ENCODE data around the gene SV2B. TPM values are rescaled to one million over a fixed set of nuclear protein-coding genes. Genes with fewer than 3 reads are reported as not detected.

The SV2B gene
- total RNA-seq, 2 experiments from 2014 or later = not detected

DNA sequence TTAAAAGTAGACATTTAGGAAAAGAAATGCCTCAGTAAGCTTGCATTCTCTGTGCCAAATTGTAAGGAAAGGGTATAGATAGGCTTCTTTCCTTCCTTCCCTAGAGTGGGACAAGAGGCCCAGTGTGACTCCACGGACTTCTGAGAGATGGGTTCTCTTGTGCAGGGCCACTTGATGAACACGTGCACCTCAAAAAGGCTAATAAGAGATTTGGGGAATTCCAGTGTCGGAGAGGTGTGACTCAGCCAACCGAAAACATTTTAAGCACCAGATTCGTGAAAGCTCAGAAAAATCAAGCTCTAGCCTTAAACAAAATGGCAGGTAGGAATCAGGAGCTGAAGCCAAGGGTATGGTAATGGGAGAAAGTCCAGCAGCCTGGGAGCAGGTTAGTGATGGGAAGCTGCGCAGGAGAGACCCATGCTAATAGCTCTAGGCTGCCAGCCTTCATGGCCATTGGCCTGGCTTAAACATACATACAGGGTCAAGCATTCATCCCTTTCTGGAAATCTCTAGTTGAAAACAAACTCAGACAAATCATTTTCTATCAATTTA lies 56.2 kb downstream of the SV2B start:
- ChIA-PET CTCF (no interaction called here), POLR2A (no interaction called here)
- H3K4me3 Mint-ChIP-seq = no peak overlapping the region
- TF ChIP-seq, protein P1, sequence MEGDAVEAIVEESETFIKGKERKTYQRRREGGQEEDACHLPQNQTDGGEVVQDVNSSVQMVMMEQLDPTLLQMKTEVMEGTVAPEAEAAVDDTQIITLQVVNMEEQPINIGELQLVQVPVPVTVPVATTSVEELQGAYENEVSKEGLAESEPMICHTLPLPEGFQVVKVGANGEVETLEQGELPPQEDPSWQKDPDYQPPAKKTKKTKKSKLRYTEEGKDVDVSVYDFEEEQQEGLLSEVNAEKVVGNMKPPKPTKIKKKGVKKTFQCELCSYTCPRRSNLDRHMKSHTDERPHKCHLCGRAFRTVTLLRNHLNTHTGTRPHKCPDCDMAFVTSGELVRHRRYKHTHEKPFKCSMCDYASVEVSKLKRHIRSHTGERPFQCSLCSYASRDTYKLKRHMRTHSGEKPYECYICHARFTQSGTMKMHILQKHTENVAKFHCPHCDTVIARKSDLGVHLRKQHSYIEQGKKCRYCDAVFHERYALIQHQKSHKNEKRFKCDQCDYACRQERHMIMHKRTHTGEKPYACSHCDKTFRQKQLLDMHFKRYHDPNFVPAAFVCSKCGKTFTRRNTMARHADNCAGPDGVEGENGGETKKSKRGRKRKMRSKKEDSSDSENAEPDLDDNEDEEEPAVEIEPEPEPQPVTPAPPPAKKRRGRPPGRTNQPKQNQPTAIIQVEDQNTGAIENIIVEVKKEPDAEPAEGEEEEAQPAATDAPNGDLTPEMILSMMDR (IDR thresholded peaks at IDR 0.05) = no peak
- Histone ChIP-seq H3K4me3 (ENCODE audit: low read length) (no peak overlapping the region), H3K27ac (ENCODE audit: low read depth in 1 of 2, low read length in 2 of 2) (no peak overlapping the region), H3K36me3 (ENCODE audit: insufficient read depth, low read length) (no peaks in the 10 kb centered on the region), H3K27me3 (ENCODE audit: control insufficient read depth in 1 of 2, insufficient read depth in 2 of 2, low read length in 2 of 2) (peaks cover 17 to 40% of the 10 kb centered on the region in 2 experiments), H3K4me1 (ENCODE audit: insufficient read depth, low read length) (no peaks in the 10 kb centered on the region), H3K9me3 (ENCODE audit: control insufficient read depth in 1 of 2, insufficient read depth in 1 of 2, low read length in 2 of 2) (no peaks in the 10 kb centered on the region)
- ATAC-seq (ENCODE audit: poor library complexity) (no peak), DNase-seq (no peak)
- H3K36me3 Mint-ChIP-seq (ENCODE audit: low read depth) = no peaks in the 10 kb centered on the region
- intact Hi-C loops (cut with DNase I, micrococcal nuclease) = no loop called here
- H3K27me3 Mint-ChIP-seq = peaks cover 75% of the 10 kb centered on the region
- no peaks in the 10 kb centered on the region for H3K9me3 Mint-ChIP-seq
- no peaks in the 10 kb centered on the region for H3K4me1 Mint-ChIP-seq (ENCODE audit: low read depth)
- H3K27ac Mint-ChIP-seq = no peak overlapping the region

DNA sequence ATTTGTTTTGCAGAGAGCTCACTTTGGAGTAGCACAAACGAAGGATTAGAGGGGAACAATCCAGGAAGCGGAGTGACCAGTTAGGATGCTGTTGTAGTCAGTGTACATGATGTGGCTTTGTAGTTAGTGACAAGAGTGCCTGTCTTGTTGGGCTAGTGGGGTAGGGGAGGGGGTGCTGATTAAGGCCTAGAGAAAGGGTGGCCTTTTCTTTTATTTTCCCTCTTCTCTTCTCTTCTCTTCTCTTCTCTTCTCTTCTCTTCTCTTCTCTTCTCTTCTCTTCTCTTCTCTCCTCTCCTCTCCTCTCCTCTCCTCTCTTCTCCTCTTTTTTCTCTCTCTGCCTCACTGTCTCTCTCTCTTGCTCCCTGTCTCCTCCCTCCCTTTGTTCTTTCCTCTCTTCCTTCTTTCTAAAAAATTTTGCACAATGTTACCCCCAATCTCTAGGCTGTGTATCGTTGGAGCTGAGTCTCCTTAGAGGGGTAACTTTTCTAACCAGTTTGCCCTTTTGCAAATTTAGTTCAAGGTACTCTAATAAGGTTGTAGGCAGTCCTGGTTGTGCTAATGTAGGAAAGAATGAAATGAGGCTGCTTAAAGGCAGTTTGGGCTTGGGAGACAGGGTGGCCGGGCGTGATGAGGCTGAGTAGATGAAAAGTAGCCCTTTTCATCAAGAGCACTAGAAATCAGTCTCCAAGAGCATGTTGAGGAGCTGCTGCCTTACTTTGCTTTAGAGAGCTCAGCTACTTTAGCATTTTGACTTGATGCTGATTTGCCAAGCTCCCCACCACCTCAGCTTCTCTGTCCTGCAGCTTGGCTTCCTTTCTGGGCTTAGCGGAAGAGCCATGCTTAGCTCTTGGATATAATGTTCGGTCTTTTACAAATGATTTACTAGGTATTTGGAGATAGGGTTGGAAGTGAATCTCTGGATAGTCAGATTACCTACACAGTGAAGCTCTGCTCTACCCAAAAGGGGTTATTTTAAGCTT lies 58.6 kb downstream of the SV2B start:
- DNase-seq = no peak
- Histone ChIP-seq H3K4me1 (ENCODE audit: insufficient read depth, low read length) (no peaks in the 10 kb centered on the region), H3K27ac (ENCODE audit: low read depth in 1 of 2, low read length in 2 of 2) (no peak overlapping the region), H3K36me3 (ENCODE audit: insufficient read depth, low read length) (no peaks in the 10 kb centered on the region), H3K9me3 (ENCODE audit: control insufficient read depth in 1 of 2, insufficient read depth in 1 of 2, low read length in 2 of 2) (no peaks in the 10 kb centered on the region), H3K4me3 (ENCODE audit: low read length) (no peak overlapping the region), H3K27me3 (ENCODE audit: control insufficient read depth in 1 of 2, insufficient read depth in 2 of 2, low read length in 2 of 2) (peaks cover 17 to 40% of the 10 kb centered on the region in 2 experiments)
- intact Hi-C loops (cut with DNase I, micrococcal nuclease) = no loop called here
- ATAC-seq (ENCODE audit: poor library complexity) = no peak
- POLR2A ChIA-PET = no interaction called here
- Mint-ChIP-seq H3K27me3 (peaks cover 71% of the 10 kb centered on the region), H3K4me3 (no peak overlapping the region), H3K36me3 (ENCODE audit: low read depth) (no peaks in the 10 kb centered on the region), H3K9me3 (no peaks in the 10 kb centered on the region), H3K27ac (no peak overlapping the region), H3K4me1 (ENCODE audit: low read depth) (no peaks in the 10 kb centered on the region)
- CTCF ChIA-PET = no interaction called here
- TF ChIP-seq, protein P1 (IDR thresholded peaks at IDR 0.05) = no peak

DNA sequence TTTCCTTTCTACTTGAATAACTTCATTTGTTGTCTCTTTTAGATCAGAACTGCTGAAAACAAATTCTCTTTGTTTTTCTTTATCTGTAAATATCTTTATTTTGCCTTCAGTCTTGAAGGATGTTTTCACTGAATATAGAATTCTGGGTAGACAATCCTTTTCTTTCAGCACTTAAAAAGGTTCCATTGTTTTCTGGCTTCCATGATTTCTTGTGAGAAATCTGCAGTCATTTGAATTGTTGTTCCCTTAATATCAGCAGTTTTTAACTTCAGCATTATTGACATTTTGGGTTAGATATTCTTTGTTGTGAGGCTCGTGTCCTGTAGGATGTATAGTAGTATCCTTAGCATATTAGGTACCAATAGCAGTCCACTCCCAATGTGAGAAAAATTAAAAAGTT lies 65.8 kb downstream of the SV2B start:
- peaks cover 2 to 4% of the 10 kb centered on the region in 2 experiments for H3K27me3 ChIP-seq (ENCODE audit: control insufficient read depth in 1 of 2, insufficient read depth in 2 of 2, low read length in 2 of 2)
- TF ChIP-seq, protein P1 (IDR thresholded peaks at IDR 0.05) = no peak
- H3K4me3 Mint-ChIP-seq = no peak overlapping the region
- H3K27ac Mint-ChIP-seq = no peak overlapping the region
- H3K36me3 Mint-ChIP-seq (ENCODE audit: low read depth) = peaks cover 11% of the 10 kb centered on the region
- DNase-seq (no peak), ATAC-seq (ENCODE audit: poor library complexity) (no peak)
- ChIA-PET CTCF (no interaction called here), POLR2A (no interaction called here)
- H3K27me3 Mint-ChIP-seq = peaks cover 36% of the 10 kb centered on the region
- H3K4me1 Mint-ChIP-seq (ENCODE audit: low read depth) = no peaks in the 10 kb centered on the region
- intact Hi-C loops (cut with DNase I, micrococcal nuclease) = no loop called here
- no peaks in the 10 kb centered on the region for H3K4me1 ChIP-seq (ENCODE audit: insufficient read depth, low read length)
- no peak overlapping the region for H3K4me3 ChIP-seq (ENCODE audit: low read length)
- H3K9me3 ChIP-seq (ENCODE audit: control insufficient read depth in 1 of 2, insufficient read depth in 1 of 2, low read length in 2 of 2) = peaks cover 14 to 21% of the 10 kb centered on the region in 2 experiments
- no peaks in the 10 kb centered on the region for H3K36me3 ChIP-seq (ENCODE audit: insufficient read depth, low read length)
- no peak overlapping the region for H3K27ac ChIP-seq (ENCODE audit: low read depth in 1 of 2, low read length in 2 of 2)
- peaks cover 14% of the 10 kb centered on the region for H3K9me3 Mint-ChIP-seq

Measured in CD4-positive, alpha-beta T cell (primary cell).